Endothelial cell of umbilical vein (primary cell): ENCODE measurements around the gene UBE3A. TPM values are rescaled to one million over a fixed set of nuclear protein-coding genes. Genes with fewer than 3 reads are reported as not detected.

Experiments used
- BruUV-seq: library from RNA; stranded (reverse); fragments of 400-500 nt; replicated peaks from 2 replicates; lab custom pipeline; 2021; lab: Mats Ljungman, UMichigan
- CTCF ChIA-PET: fragments of 300-600, 350-600 bp; sonication (Branson Sonifier 250); formaldehyde crosslinking; loops from one replicate; lab custom pipeline; 2021; ENCODE audit warnings: antibody characterized with exemption, inconsistent platforms; lab: Charles Lee
- POLR2A ChIA-PET: fragments of 300-600, 350-600 bp; sonication (Branson Sonifier 250); formaldehyde crosslinking; loops from one replicate; lab custom pipeline; 2021; ENCODE audit warnings: antibody characterized with exemption, inconsistent platforms; lab: Charles Lee
- DNase-seq: peaks from one replicate; pipeline ENCODE4 v3.0.0-alpha.2; 2011; ENCODE audit warnings: low read depth, low spot score
- FAIRE-seq: peaks from 2 replicates; lab custom pipeline; 2011; peaks lifted over from hg19 to GRCh38; lab: Jason Lieb, UNC
- H2AFZ ChIP-seq: 2 replicates; pipeline ENCODE4 v1.6.0; 2012; ENCODE audit warnings: low read depth, low read length, control low read depth, inconsistent platforms
- H3K27ac ChIP-seq: 2 replicates; pipeline ENCODE4 v1.5.1; 2011; ENCODE audit warnings: low read depth, mild to moderate bottlenecking, control low read depth, low read length, moderate library complexity; ENCODE audit not compliant: insufficient read depth
- H3K27me3 ChIP-seq, 2 experiments: 2 replicates each; pipeline versions ENCODE4 v1.6.0 to v1.6.1; 2011; ENCODE audit warnings: low read length in 2 of 2, mixed read lengths in 1 of 2; ENCODE audit not compliant: control insufficient read depth in 2 of 2, insufficient read depth in 2 of 2
- H3K36me3 ChIP-seq, 2 experiments: 2 replicates in 1 of 2; 3 replicates in 1 of 2; pipeline ENCODE4 v1.5.1; 2011; ENCODE audit warnings: low read length in 2 of 2, mild to moderate bottlenecking in 1 of 2, moderate library complexity in 1 of 2; ENCODE audit not compliant: control insufficient read depth in 2 of 2, insufficient read depth in 2 of 2; ENCODE audit errors: extremely low read depth in 1 of 2
- H3K4me1 ChIP-seq: 3 replicates; pipeline ENCODE4 v1.5.1; 2011; ENCODE audit warnings: mild to moderate bottlenecking, low read length; ENCODE audit not compliant: control insufficient read depth, insufficient read depth; ENCODE audit errors: extremely low read depth
- H3K4me2 ChIP-seq: 2 replicates; pipeline ENCODE4 v1.6.1; 2011; ENCODE audit warnings: low read length, control low read depth, mixed read lengths; ENCODE audit not compliant: insufficient read depth
- H3K4me3 ChIP-seq, 3 experiments: fragments of 200-600 bp in 1 of 3; sonication (generic), shearing (Covaris generic) in 1 of 3; replicated peaks in 1 of 3; 2 replicates each; pipeline ENCODE4 v1.5.1; 2011 to 2016; ENCODE audit warnings: control low read depth in 3 of 3, low read length in 3 of 3, mild to moderate bottlenecking in 2 of 3, inconsistent platforms in 1 of 3, low read depth in 1 of 3, moderate library complexity in 1 of 3; ENCODE audit not compliant: insufficient read depth in 1 of 3
- H3K79me2 ChIP-seq: 2 replicates; pipeline ENCODE4 v1.6.0; 2012; ENCODE audit warnings: low read length, inconsistent platforms; ENCODE audit not compliant: control insufficient read depth, insufficient read depth
- H3K9ac ChIP-seq: replicated peaks from 2 replicates; pipeline ENCODE3; 2011; ENCODE audit warnings: low read length, control low read depth; ENCODE audit not compliant: insufficient read depth; ENCODE audit errors: extremely low read depth
- H3K9me1 ChIP-seq: replicated peaks from 3 replicates; pipeline ENCODE4 v1.6.0; 2011; ENCODE audit warnings: mild to moderate bottlenecking, low read length; ENCODE audit not compliant: control insufficient read depth, insufficient read depth; ENCODE audit errors: extremely low read depth
- H3K9me3 ChIP-seq: replicated peaks from 2 replicates; pipeline ENCODE4 v1.5.1; 2012; ENCODE audit warnings: low read length, inconsistent platforms; ENCODE audit not compliant: control insufficient read depth, insufficient read depth
- H4K20me1 ChIP-seq: replicated peaks from 2 replicates; pipeline ENCODE3; 2011; ENCODE audit warnings: mild to moderate bottlenecking, low read length; ENCODE audit not compliant: control insufficient read depth, insufficient read depth; ENCODE audit errors: extremely low read depth
- CTCF ChIP-seq, 2 donors: IDR thresholded peaks; 1 replicate in 1 of 2; 2 replicates in 1 of 2; pipeline ENCODE4 v1.5.1; 2011; ENCODE audit warnings: low read length in 2 of 2, mild to moderate bottlenecking in 2 of 2, moderate library complexity in 2 of 2, control low read depth in 1 of 2, inconsistent platforms in 1 of 2, low read depth in 1 of 2; ENCODE audit not compliant: insufficient read depth in 1 of 2; ENCODE audit errors: extremely low read depth in 1 of 2
- EZH2 ChIP-seq: IDR thresholded peaks from 2 replicates; pipeline ENCODE4 v1.6.1; 2012; ENCODE audit warnings: borderline replicate concordance, low read depth, mild to moderate bottlenecking, moderate library complexity, low read length, inconsistent platforms; ENCODE audit not compliant: severe bottlenecking
- FOS ChIP-seq: IDR thresholded peaks from 2 replicates; pipeline ENCODE4 v1.6.1; 2011; ENCODE audit warnings: mild to moderate bottlenecking, low read length, moderate library complexity, borderline replicate concordance; ENCODE audit not compliant: insufficient read depth
- GATA2 ChIP-seq: IDR thresholded peaks from 2 replicates; pipeline ENCODE4 v1.7.0; 2011; ENCODE audit warnings: low read depth, mild to moderate bottlenecking, moderate library complexity, mixed read lengths, low read length; ENCODE audit not compliant: insufficient read length, insufficient read depth
- JUN ChIP-seq: IDR thresholded peaks from 2 replicates; pipeline ENCODE4 v1.6.1; 2011; ENCODE audit warnings: borderline replicate concordance, low read depth; ENCODE audit not compliant: insufficient read length, insufficient read depth
- POLR2A ChIP-seq: IDR thresholded peaks from 2 replicates; pipeline ENCODE4 v1.6.1; 2012; ENCODE audit warnings: low read depth, mild to moderate bottlenecking, control low read depth, low read length
- POLR2AphosphoS5 ChIP-seq: IDR thresholded peaks from 2 replicates; pipeline ENCODE4 v1.6.1; 2012; ENCODE audit warnings: low read depth, mild to moderate bottlenecking, control low read depth, low read length, moderate library complexity; ENCODE audit not compliant: insufficient read depth
- dilution Hi-C: fragments of 300-500 bp; cut with MboI; formaldehyde crosslinking; loops from one replicate; pipeline ENCODE4 v1.15.0; 2019; ENCODE audit warnings: low sequenced_read_pairs; ENCODE audit not compliant: extremely low pct_ligation_motif_present
- intact Hi-C: fragments of 100-400 bp; cut with micrococcal nuclease; formaldehyde crosslinking; loops from one replicate; pipeline ENCODE4 v1.10.0; 2022
- polyA plus RNA-seq, 4 experiments: library from polyadenylated mRNA; depleted of rRNA in 3 of 4; stranded (reverse) in 3 of 4; unstranded in 1 of 4; fragments of >200 nt; gene quantifications; 2 replicates each; pipeline versions ENCODE4 v1.2.1 to v1.2.3, GENCODE V29; 2011 to 2012; ENCODE audit warnings: missing spikeins in 1 of 4
- total RNA-seq: library from RNA; stranded (reverse); gene quantifications from 2 replicates; pipeline ENCODE4 v1.2.3, GENCODE V29; 2021

The UBE3A gene
- total and polyA plus RNA-seq, 2 donors (not counting 3 experiments of a cell fraction or from before 2014, with no cell fraction given): 8.5 to 69.3 TPM

DNA sequence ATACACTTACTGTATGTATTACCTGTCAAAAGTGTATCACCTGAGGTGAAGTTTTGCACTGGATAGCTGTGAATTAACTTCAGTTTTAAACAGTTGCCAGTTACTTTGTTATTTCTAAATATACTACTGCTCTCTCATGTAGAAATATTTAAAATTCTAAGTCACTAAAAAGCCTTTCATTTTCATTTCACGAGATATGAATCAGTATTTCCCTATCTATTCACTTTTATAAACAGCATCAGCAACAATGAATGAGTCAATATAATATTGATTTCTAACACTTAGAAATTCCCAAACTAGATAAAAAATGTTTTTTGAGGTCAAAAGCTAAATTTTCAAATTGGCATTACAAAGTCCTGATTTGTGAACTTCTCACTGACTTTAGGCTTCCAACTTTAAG lies 32.6 kb downstream of the UBE3A start:
- dilution Hi-C loops (no loop called here), intact Hi-C loops (loop anchor here (5.0 kb wide), 1 partner anchor 34 kb away; no protein-coding TSS in a partner anchor)
- Histone ChIP-seq H3K9ac (no peak overlapping the region), H3K9me1 (no peaks in the 10 kb centered on the region), H2AFZ (no peak overlapping the region), H3K4me1 (no peaks in the 10 kb centered on the region), H3K36me3 (peaks cover 2 to 5% of the 10 kb centered on the region in 2 experiments), H3K27me3 (no peaks in the 10 kb centered on the region), H3K79me2 (peaks cover 55% of the 10 kb centered on the region), H4K20me1 (peaks cover 2% of the 10 kb centered on the region), H3K4me3 (no peak overlapping the region), H3K9me3 (no peaks in the 10 kb centered on the region), H3K4me2 (no peak overlapping the region), H3K27ac (no peak overlapping the region)
- DNase-seq (no peak), FAIRE-seq (no peak)
- CTCF ChIA-PET: interaction anchor here (1.2 to 1.7 kb wide), 2 partner anchors 9 to 12 kb away, joined by 3 to 5 read pairs; no protein-coding TSS in a partner anchor
- no TSS peak for BruUV-seq
- POLR2A ChIA-PET: no interaction called here
- TF ChIP-seq GATA2 (no peak), EZH2 (no peak), JUN (no peak), POLR2AphosphoS5 (no peak), POLR2A (no peak), CTCF (IDR thresholded peaks at IDR 0.05; ENCODE audit: extremely low read depth in 1 of 2, insufficient read depth in 1 of 2, low read depth in 1 of 2, low read length in 2 of 2) (no peak), FOS (no peak)
